IMR-90 (cell line): ENCODE data around the gene PM20D2. TPM values are rescaled to one million over a fixed set of nuclear protein-coding genes. Genes with fewer than 3 reads are reported as not detected.

Experiments used
- ATAC-seq: fragments of 200-7000 bp; cut with Tn5 transposase; 2 replicates; pipeline ENCODE4 v1.9.1; 2020; ENCODE audit warnings: low read depth, mild to moderate bottlenecking, moderate library complexity
- BruUV-seq: library from RNA; stranded (reverse); fragments of 400-500 nt; replicated peaks from 2 replicates; lab custom pipeline; 2021; lab: Mats Ljungman, UMichigan
- CTCF ChIA-PET: fragments of 300-600 bp; formaldehyde crosslinking; extraction: SDS; loops from one replicate; lab custom pipeline; 2021; ENCODE audit warnings: antibody characterized with exemption; lab: Yijun Ruan, JAX
- POLR2A ChIA-PET: fragments of 300-600 bp; sonication (Branson Sonifier 250); formaldehyde crosslinking; loops from one replicate; lab custom pipeline; 2022; ENCODE audit warnings: antibody characterized with exemption; ENCODE audit not compliant: unreplicated experiment; lab: Charles Lee
- DNase-seq: peaks from one replicate; pipeline ENCODE4 v3.0.0; 2013
- H2AFZ ChIP-seq: replicated peaks from 2 replicates; pipeline ENCODE3; 2013; ENCODE audit warnings: low read length, mild to moderate bottlenecking; ENCODE audit not compliant: poor library complexity
- H2AK5ac ChIP-seq: 2 replicates; pipeline ENCODE4 v1.6.1; 2013; ENCODE audit warnings: low read depth, low read length, inconsistent platforms
- H2AK9ac ChIP-seq: replicated peaks from 2 replicates; pipeline ENCODE3; 2013; ENCODE audit warnings: mild to moderate bottlenecking, low read depth, low read length, moderate library complexity; ENCODE audit not compliant: poor library complexity
- H2BK120ac ChIP-seq: 2 replicates; pipeline ENCODE4 v1.6.1; 2013; ENCODE audit warnings: low read depth, low read length, inconsistent platforms
- H2BK15ac ChIP-seq: 3 replicates; pipeline ENCODE4 v1.6.1; 2013; ENCODE audit warnings: low read depth, low read length, inconsistent platforms
- H2BK20ac ChIP-seq: 2 replicates; pipeline ENCODE4 v1.6.1; 2013; ENCODE audit warnings: low read depth, mild to moderate bottlenecking, inconsistent platforms, low read length, moderate library complexity
- H2BK5ac ChIP-seq: 2 replicates; pipeline ENCODE4 v1.6.1; 2013; ENCODE audit warnings: mild to moderate bottlenecking, low read depth, low read length, inconsistent platforms; ENCODE audit not compliant: poor library complexity, severe bottlenecking
- H3K14ac ChIP-seq: replicated peaks from 2 replicates; pipeline ENCODE4 v1.6.1; 2013; ENCODE audit warnings: low read depth, low read length, inconsistent platforms
- H3K18ac ChIP-seq: 2 replicates; pipeline ENCODE4 v1.6.1; 2013; ENCODE audit warnings: low read depth, low read length, control low read depth
- H3K23ac ChIP-seq: 2 replicates; pipeline ENCODE4 v1.6.1; 2013; ENCODE audit warnings: low read depth, low read length, inconsistent platforms
- H3K27ac ChIP-seq: 2 replicates; pipeline ENCODE4 v1.5.1; 2013; ENCODE audit warnings: mild to moderate bottlenecking, control low read depth, low read length; ENCODE audit not compliant: insufficient read depth
- H3K27me3 ChIP-seq: 2 replicates; pipeline ENCODE4 v1.6.1; 2013; ENCODE audit warnings: low read length; ENCODE audit not compliant: control insufficient read depth, insufficient read depth
- H3K36me3 ChIP-seq: 2 replicates; pipeline ENCODE4 v1.6.1; 2013; ENCODE audit warnings: low read length, mixed read lengths; ENCODE audit not compliant: control insufficient read depth, insufficient read depth
- H3K4ac ChIP-seq: 2 replicates; pipeline ENCODE4 v1.6.1; 2013; ENCODE audit warnings: low read depth, low read length, inconsistent platforms
- H3K4me1 ChIP-seq: 2 replicates; pipeline ENCODE4 v1.6.1; 2013; ENCODE audit warnings: low read length, mixed read lengths; ENCODE audit not compliant: control insufficient read depth, insufficient read depth
- H3K4me2 ChIP-seq: 2 replicates; pipeline ENCODE4 v1.6.1; 2013; ENCODE audit warnings: low read depth, mild to moderate bottlenecking, control low read depth, low read length, moderate library complexity
- H3K4me3 ChIP-seq: 2 replicates; pipeline ENCODE4 v1.5.1; 2013; ENCODE audit warnings: low read depth, mild to moderate bottlenecking, control low read depth, low read length, moderate library complexity; ENCODE audit not compliant: insufficient read depth
- H3K56ac ChIP-seq: 2 replicates; pipeline ENCODE4 v1.6.1; 2013; ENCODE audit warnings: low read length, inconsistent platforms; ENCODE audit not compliant: insufficient read depth; ENCODE audit errors: extremely low read depth
- H3K79me1 ChIP-seq, 2 experiments: 2 replicates each; pipeline ENCODE4 v1.6.1; 2013; ENCODE audit warnings: low read length in 2 of 2, inconsistent platforms in 1 of 2, low read depth in 1 of 2
- H3K9ac ChIP-seq: 2 replicates; pipeline ENCODE4 v1.6.1; 2013; ENCODE audit warnings: low read depth, low read length, control low read depth
- H3K9me1 ChIP-seq: 2 replicates; pipeline ENCODE4 v1.6.1; 2013; ENCODE audit warnings: low read length, inconsistent platforms; ENCODE audit not compliant: insufficient read depth
- H3K9me3 ChIP-seq: 2 replicates; pipeline ENCODE4 v1.6.1; 2013; ENCODE audit warnings: low read length; ENCODE audit not compliant: control insufficient read depth, insufficient read depth
- H4K20me1 ChIP-seq: 2 replicates; pipeline ENCODE4 v1.6.1; 2013; ENCODE audit warnings: low read length, inconsistent platforms; ENCODE audit not compliant: insufficient read depth
- H4K5ac ChIP-seq: 2 replicates; pipeline ENCODE4 v1.6.1; 2013; ENCODE audit warnings: mild to moderate bottlenecking, low read depth, low read length, control low read depth
- H4K8ac ChIP-seq, 2 experiments: 2 replicates each; pipeline ENCODE4 v1.6.1; 2013; ENCODE audit warnings: low read depth in 2 of 2, low read length in 2 of 2, control low read depth in 1 of 2, inconsistent platforms in 1 of 2
- H4K91ac ChIP-seq: 2 replicates; pipeline ENCODE4 v1.6.1; 2013; ENCODE audit warnings: low read depth, low read length, inconsistent platforms; ENCODE audit not compliant: insufficient read depth
- SMC3 ChIP-seq: fragments of 150-350 bp; IDR thresholded peaks from 2 replicates; pipeline ENCODE4 v1.6.1; 2016; ENCODE audit warnings: low read depth, mild to moderate bottlenecking, antibody characterized with exemption, low read length, moderate library complexity
- USF2 ChIP-seq: fragments of 150-350 bp; IDR thresholded peaks from 2 replicates; pipeline ENCODE4 v1.6.1; 2017; ENCODE audit warnings: mild to moderate bottlenecking, antibody characterized with exemption, low read length, low read depth
- WGBS, 2 experiments: methylation state at CpG; one replicate each; pipeline versions ENCODE4 v1.1.5 to v1.1.7; 2013; ENCODE audit warnings: missing lambda C conversion rate in 2 of 2; ENCODE audit not compliant: insufficient read length in 1 of 2; ENCODE audit errors: extremely low coverage in 2 of 2; 5-methylcytosine and 5-hydroxymethylcytosine counted together
- dilution Hi-C: fragments of 300-500 bp; cut with HindIII; formaldehyde crosslinking; loops from one replicate; pipeline ENCODE4 v1.14.3; 2018; ENCODE audit warnings: low sequenced_read_pairs; ENCODE audit not compliant: unreplicated experiment
- in situ Hi-C: fragments of 300-500 bp; cut with MboI; formaldehyde crosslinking; loops from 3 replicates; pipeline ENCODE4 v1.14.3; 2019; ENCODE audit warnings: low sequenced_read_pairs, inconsistent platforms, mixed read lengths
- intact Hi-C: fragments of 100-400 bp; cut with micrococcal nuclease; formaldehyde crosslinking; loops from 2 replicates; pipeline ENCODE4 v1.10.0; 2022
- polyA plus RNA-seq, 3 experiments: library from polyadenylated mRNA; depleted of rRNA; stranded (reverse); fragments of >200 nt; gene quantifications; 2 replicates each; pipeline ENCODE4 v1.2.3, GENCODE V29; 2012; ENCODE audit warnings: low replicate concordance in 1 of 3
- total RNA-seq: library from RNA; depleted of rRNA; stranded (reverse); fragments of >200 nt; gene quantifications from 2 replicates; pipeline ENCODE4 v1.2.3, GENCODE V29; 2012

The PM20D2 gene
- total and polyA plus RNA-seq, 2 of the 4 experiments (the other 2 are of a cell fraction), result 6.0 to 6.5 TPM

GRCh38 chr6:89110284-89110683 lies 35.6 kb upstream of the PM20D2 start:
- Histone ChIP-seq H2BK5ac (no peak overlapping the region), H2AFZ (no peak overlapping the region), H3K4ac (no peak overlapping the region), H3K4me1 (no peaks in the 10 kb centered on the region), H2BK120ac (no peak overlapping the region), H3K18ac (no peak overlapping the region), H3K27ac (no peak overlapping the region), H3K9me3 (no peaks in the 10 kb centered on the region), H2BK20ac (no peak overlapping the region), H3K79me1 (no peaks in the 10 kb centered on the region), H2AK5ac (no peak overlapping the region), H2BK15ac (no peak overlapping the region), H4K5ac (no peak overlapping the region), H3K23ac (no peak overlapping the region), H4K91ac (no peak overlapping the region), H3K9me1 (no peaks in the 10 kb centered on the region), H3K36me3 (no peaks in the 10 kb centered on the region), H3K56ac (no peak overlapping the region), H3K27me3 (no peaks in the 10 kb centered on the region), H4K20me1 (no peaks in the 10 kb centered on the region), H3K4me3 (no peak overlapping the region), H3K4me2 (no peak overlapping the region), H4K8ac (no peak overlapping the region), H3K9ac (no peak overlapping the region), H2AK9ac (no peak overlapping the region), H3K14ac (no peak overlapping the region)
- ChIA-PET CTCF (no interaction called here), POLR2A (no interaction called here)
- WGBS, 2 experiments, result no CpG with 5 or more reads among the region's 3 CpGs
- DNase-seq (no peak), ATAC-seq (no peak)
- dilution Hi-C loops, result no loop called here
- in situ Hi-C loops, result no loop called here
- intact Hi-C loops, result no loop called here
- no TSS peak for BruUV-seq
- TF ChIP-seq USF2 (no peak), SMC3 (no peak)
